HepG2 (cell line): ENCODE results near the gene TRPC1. TPM values are rescaled to one million over a fixed set of nuclear protein-coding genes. Genes with fewer than 3 reads are reported as not detected.

ENCODE experiments used
- ATAC-seq: fragments of 200-7000 bp; cut with Tn5 transposase; 3 replicates; pipeline ENCODE4 v1.9.1; 2020; ENCODE audit warnings: mild to moderate bottlenecking, moderate library complexity
- BruUV-seq: library from RNA; stranded (reverse); fragments of 400-500 nt; replicated peaks from 2 replicates; lab custom pipeline; 2021; lab: Mats Ljungman, UMichigan
- CTCF ChIA-PET: fragments of 300-600 bp; formaldehyde crosslinking; extraction: SDS; loops from one replicate; lab custom pipeline; 2021; ENCODE audit warnings: low total read pairs, inconsistent platforms, low intra/inter-chr PET ratio; lab: Yijun Ruan, JAX
- POLR2A ChIA-PET: fragments of 350-600 bp; sonication (Branson Sonifier 250); formaldehyde crosslinking; loops from one replicate; lab custom pipeline; 2020; ENCODE audit warnings: antibody characterized with exemption, inconsistent platforms; lab: Yijun Ruan, JAX
- DNase-seq: peaks from one replicate; pipeline ENCODE4 v3.0.0-alpha.2; 2015; ENCODE audit warnings: low spot score
- FAIRE-seq: peaks from 3 replicates; lab custom pipeline; 2011; peaks lifted over from hg19 to GRCh38; lab: Jason Lieb, UNC
- H2AFZ ChIP-seq: one replicate; pipeline ENCODE4 v1.6.1; 2011; ENCODE audit warnings: low read length, inconsistent platforms
- H3K27ac ChIP-seq: fragments of 300-600 bp; 3 replicates; pipeline ENCODE4 v1.8.0; 2011; ENCODE audit warnings: mixed run types, mild to moderate bottlenecking, mixed read lengths, low read length, inconsistent platforms; ENCODE audit not compliant: insufficient read depth; ENCODE audit errors: extremely low read length
- H3K27me3 ChIP-seq, 2 experiments: fragments of 200-600 bp in 1 of 2; 2 replicates in 1 of 2; 3 replicates in 1 of 2; pipeline versions ENCODE4 v1.6.0 to v1.8.0; 2011; ENCODE audit warnings: low read length in 2 of 2, mild to moderate bottlenecking in 2 of 2, moderate library complexity in 2 of 2, inconsistent platforms in 1 of 2; ENCODE audit not compliant: insufficient read depth in 2 of 2, control insufficient read depth in 1 of 2
- H3K36me3 ChIP-seq, 2 experiments: fragments of 200-600 bp in 1 of 2; replicated peaks in 1 of 2; 2 replicates in 1 of 2; 3 replicates in 1 of 2; pipeline versions ENCODE4 v1.5.1 to v1.8.0; 2011; ENCODE audit warnings: low read length in 2 of 2, inconsistent platforms in 1 of 2; ENCODE audit not compliant: insufficient read depth in 2 of 2, control insufficient read depth in 1 of 2
- H3K4me1 ChIP-seq: 2 replicates; pipeline ENCODE4 v1.5.1; 2012; ENCODE audit warnings: low read length, inconsistent platforms; ENCODE audit not compliant: insufficient read depth
- H3K4me2 ChIP-seq: 2 replicates; pipeline ENCODE4 v1.6.0; 2011; ENCODE audit warnings: low read depth, low read length, inconsistent platforms
- H3K4me3 ChIP-seq, 3 experiments: fragments of 200-600 bp in 1 of 3; sonication (generic), shearing (Covaris generic) in 1 of 3; replicated peaks in 1 of 3; 2 replicates each; pipeline ENCODE4 v1.5.1; 2011 to 2016; ENCODE audit warnings: low read length in 3 of 3, inconsistent platforms in 2 of 3, low read depth in 2 of 3, mild to moderate bottlenecking in 2 of 3, control low read depth in 1 of 3, mixed read lengths in 1 of 3; ENCODE audit not compliant: insufficient read depth in 1 of 3
- H3K79me2 ChIP-seq: one replicate; pipeline ENCODE4 v1.6.1; 2011; ENCODE audit warnings: low read length, inconsistent platforms; ENCODE audit not compliant: insufficient read depth
- H3K9ac ChIP-seq: 2 replicates; pipeline ENCODE4 v1.6.0; 2011; ENCODE audit warnings: mild to moderate bottlenecking, low read depth, low read length, inconsistent platforms; ENCODE audit not compliant: insufficient read depth
- H3K9me3 ChIP-seq: 2 replicates; pipeline ENCODE4 v1.5.1; 2012; ENCODE audit warnings: mild to moderate bottlenecking, low read length
- H4K20me1 ChIP-seq: 2 replicates; pipeline ENCODE4 v1.6.0; 2011; ENCODE audit warnings: inconsistent platforms, mild to moderate bottlenecking, low read length, moderate library complexity; ENCODE audit not compliant: insufficient read depth
- FOXO4 ChIP-seq: sonication (generic); formaldehyde crosslinking; conservative IDR thresholded peaks from 2 replicates; pipeline ENCODE4 v1.8.1; 2023; ENCODE audit warnings: missing genetic modification reagents
- NR2C2 ChIP-seq: sonication (generic); formaldehyde crosslinking; IDR thresholded peaks from 2 replicates; pipeline ENCODE4 v1.4.0; 2020; ENCODE audit warnings: missing genetic modification reagents, mild to moderate bottlenecking, moderate library complexity, borderline replicate concordance
- SMC3 ChIP-seq: IDR thresholded peaks from 2 replicates; pipeline ENCODE4 v1.6.1; 2011; ENCODE audit warnings: low read length, improper control_type of control experiment
- SMYD3 ChIP-seq: sonication (generic); formaldehyde crosslinking; IDR thresholded peaks from 2 replicates; pipeline ENCODE4 v1.8.1; 2023; ENCODE audit warnings: mild to moderate bottlenecking, missing genetic modification reagents
- SNAPC5 ChIP-seq: sonication (generic); formaldehyde crosslinking; IDR thresholded peaks from 2 replicates; pipeline ENCODE4 v1.8.1; 2023; ENCODE audit warnings: mild to moderate bottlenecking, missing genetic modification reagents, borderline replicate concordance
- SRY ChIP-seq: sonication (generic); formaldehyde crosslinking; IDR thresholded peaks from 2 replicates; pipeline ENCODE4 v1.8.0; 2022; ENCODE audit warnings: mild to moderate bottlenecking, missing genetic modification reagents
- ZBTB1 ChIP-seq: sonication (generic); formaldehyde crosslinking; IDR thresholded peaks from 2 replicates; pipeline ENCODE4 v1.4.0; 2020; ENCODE audit warnings: missing genetic modification reagents, borderline replicate concordance
- ZEB1 ChIP-seq: IDR thresholded peaks from 2 replicates; pipeline ENCODE4 v1.6.1; 2012; ENCODE audit warnings: mild to moderate bottlenecking, low read depth, inconsistent platforms; ENCODE audit not compliant: insufficient replicate concordance
- ZFYVE20 ChIP-seq: sonication (generic); formaldehyde crosslinking; IDR thresholded peaks from 2 replicates; pipeline ENCODE4 v1.8.0; 2023; ENCODE audit warnings: low read depth, mild to moderate bottlenecking, moderate library complexity, missing genetic modification reagents, borderline replicate concordance
- ZNF7 ChIP-seq: IDR thresholded peaks from 2 replicates; pipeline ENCODE4 v1.6.1; 2016; ENCODE audit warnings: missing biosample characterization, missing genetic modification reagents
- ZNF766 ChIP-seq: sonication (generic); formaldehyde crosslinking; IDR thresholded peaks from 2 replicates; pipeline ENCODE4 v1.5.0; 2020; ENCODE audit warnings: missing genetic modification reagents, borderline replicate concordance
- WGBS: methylation state at CpG from one replicate; pipeline ENCODE4 v1.1.6; 2017; ENCODE audit warnings: low lambda C conversion rate; 5-methylcytosine and 5-hydroxymethylcytosine counted together
- in situ Hi-C: cut with HindIII; loops from 2 replicates; pipeline ENCODE4 v1.10.0; 2017; ENCODE audit warnings: low pct_unique_long_range_greater_than_20kb; ENCODE audit not compliant: extremely low pct_ligation_motif_present
- intact Hi-C: fragments of 100-400 bp; cut with micrococcal nuclease; formaldehyde crosslinking; loops from one replicate; pipeline ENCODE4 v1.10.0; 2022; ENCODE audit not compliant: unreplicated experiment
- polyA plus RNA-seq, 8 experiments: library from polyadenylated mRNA; depleted of rRNA in 3 of 8; stranded (reverse) in 7 of 8; unstranded in 1 of 8; fragments of >200 nt; fragmentation: Illumina TruSeq in 4 of 8; extraction: Trizol in 4 of 8; gene quantifications; 2 replicates each; pipeline versions ENCODE4 v1.2.1 to v1.2.3, GENCODE V29; 2011 to 2016; ENCODE audit warnings: low read depth in 4 of 8, missing spikeins in 1 of 8, mixed read lengths in 1 of 8; ENCODE audit not compliant: insufficient read depth in 1 of 8
- total RNA-seq, 5 experiments: library from RNA; depleted of rRNA; stranded (reverse); fragments of >200 nt; fragmentation: Illumina TruSeq; extraction: Trizol; gene quantifications; 2 replicates each; pipeline ENCODE4 v1.2.3, GENCODE V29; 2016; ENCODE audit warnings: low read depth in 1 of 5
- TF ChIP-seq, protein P1 (sequence below): sonication (generic); formaldehyde crosslinking; IDR thresholded peaks from 2 replicates; pipeline ENCODE4 v1.5.0; 2020; ENCODE audit warnings: missing genetic modification reagents
- TF ChIP-seq, protein P2 (sequence below): IDR thresholded peaks from 2 replicates; pipeline ENCODE4 v1.6.1; 2016; ENCODE audit warnings: low read depth, missing genetic modification reagents, missing compliant biosample characterization

The TRPC1 gene
- total and polyA plus RNA-seq, 2 of the 13 experiments (the other 11 are each of a cell fraction or from before 2014, with no cell fraction given) = 10.8 to 13.1 TPM

GRCh38 chr3:142724682-142725356 is 985 bp downstream of the TRPC1 start (continued):
- TF ChIP-seq SRY (CRISPR knock-in tag) (peak; percentile 25; the same call in 1 of the 2 replicates), ZEB1 (no peak), NR2C2 (CRISPR knock-in tag) (no peak; the same call in none of the 2 replicates), ZNF766 (CRISPR knock-in tag) (no peak; the same call in 1 of the 2 replicates), ZNF7 (no peak), FOXO4 (CRISPR knock-in tag) (0 out of 2 replicates have a peak, but pooled peaks have one; percentile 77)
- TF ChIP-seq, protein P1, sequence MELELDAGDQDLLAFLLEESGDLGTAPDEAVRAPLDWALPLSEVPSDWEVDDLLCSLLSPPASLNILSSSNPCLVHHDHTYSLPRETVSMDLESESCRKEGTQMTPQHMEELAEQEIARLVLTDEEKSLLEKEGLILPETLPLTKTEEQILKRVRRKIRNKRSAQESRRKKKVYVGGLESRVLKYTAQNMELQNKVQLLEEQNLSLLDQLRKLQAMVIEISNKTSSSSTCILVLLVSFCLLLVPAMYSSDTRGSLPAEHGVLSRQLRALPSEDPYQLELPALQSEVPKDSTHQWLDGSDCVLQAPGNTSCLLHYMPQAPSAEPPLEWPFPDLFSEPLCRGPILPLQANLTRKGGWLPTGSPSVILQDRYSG = no peak

DNA sequence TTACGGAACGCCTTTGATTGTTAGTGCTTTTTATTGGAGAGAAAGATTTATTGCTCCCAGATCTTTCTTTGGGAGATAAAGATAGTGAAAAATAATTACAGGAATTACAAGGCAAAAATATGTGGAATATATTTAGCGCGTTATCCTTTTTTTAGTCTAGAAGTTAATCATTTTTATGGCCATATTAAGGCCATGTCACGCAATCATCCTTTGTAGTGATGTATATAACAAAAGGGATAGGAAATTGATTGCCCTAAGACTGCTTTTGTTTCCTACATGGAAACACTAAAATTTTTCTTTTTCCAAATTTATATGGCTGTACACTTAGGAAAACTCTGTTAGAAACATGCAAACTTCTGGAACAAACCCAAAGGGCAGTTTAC is 1.5 kb downstream of the TRPC1 start:
- no peaks in the 10 kb centered on the region; the same call in 1 of the 2 replicates for H4K20me1 ChIP-seq
- H3K79me2 ChIP-seq = peaks cover 25% of the 10 kb centered on the region
- no peak overlapping the region for H2AFZ ChIP-seq
- in situ Hi-C loops = no loop called here
- intact Hi-C loops = loop anchor here (2.0 kb wide), 2 partner anchors 129 to 139 kb away; partner anchors contain the start of gene PLS1
- POLR2A ChIA-PET = no interaction called here
- no peak for DNase-seq
- peak overlapping the region; percentile 82 to 97 (median 96) for H3K4me3 ChIP-seq
- H3K9ac ChIP-seq = peak overlapping the region; percentile 87
- no peak for FAIRE-seq
- CTCF ChIA-PET = no interaction called here
- H3K27me3 ChIP-seq = no peaks in the 10 kb centered on the region; a peak in 1 of 5 replicates
- TF ChIP-seq SMC3 = no peak
- no peak for TF ChIP-seq ZBTB1 (CRISPR knock-in tag)
- no peak for TF ChIP-seq ZFYVE20
- TF ChIP-seq SMYD3 (CRISPR knock-in tag) = peak; percentile 28; the same call in 1 of the 2 replicates
- TF ChIP-seq, protein P2, sequence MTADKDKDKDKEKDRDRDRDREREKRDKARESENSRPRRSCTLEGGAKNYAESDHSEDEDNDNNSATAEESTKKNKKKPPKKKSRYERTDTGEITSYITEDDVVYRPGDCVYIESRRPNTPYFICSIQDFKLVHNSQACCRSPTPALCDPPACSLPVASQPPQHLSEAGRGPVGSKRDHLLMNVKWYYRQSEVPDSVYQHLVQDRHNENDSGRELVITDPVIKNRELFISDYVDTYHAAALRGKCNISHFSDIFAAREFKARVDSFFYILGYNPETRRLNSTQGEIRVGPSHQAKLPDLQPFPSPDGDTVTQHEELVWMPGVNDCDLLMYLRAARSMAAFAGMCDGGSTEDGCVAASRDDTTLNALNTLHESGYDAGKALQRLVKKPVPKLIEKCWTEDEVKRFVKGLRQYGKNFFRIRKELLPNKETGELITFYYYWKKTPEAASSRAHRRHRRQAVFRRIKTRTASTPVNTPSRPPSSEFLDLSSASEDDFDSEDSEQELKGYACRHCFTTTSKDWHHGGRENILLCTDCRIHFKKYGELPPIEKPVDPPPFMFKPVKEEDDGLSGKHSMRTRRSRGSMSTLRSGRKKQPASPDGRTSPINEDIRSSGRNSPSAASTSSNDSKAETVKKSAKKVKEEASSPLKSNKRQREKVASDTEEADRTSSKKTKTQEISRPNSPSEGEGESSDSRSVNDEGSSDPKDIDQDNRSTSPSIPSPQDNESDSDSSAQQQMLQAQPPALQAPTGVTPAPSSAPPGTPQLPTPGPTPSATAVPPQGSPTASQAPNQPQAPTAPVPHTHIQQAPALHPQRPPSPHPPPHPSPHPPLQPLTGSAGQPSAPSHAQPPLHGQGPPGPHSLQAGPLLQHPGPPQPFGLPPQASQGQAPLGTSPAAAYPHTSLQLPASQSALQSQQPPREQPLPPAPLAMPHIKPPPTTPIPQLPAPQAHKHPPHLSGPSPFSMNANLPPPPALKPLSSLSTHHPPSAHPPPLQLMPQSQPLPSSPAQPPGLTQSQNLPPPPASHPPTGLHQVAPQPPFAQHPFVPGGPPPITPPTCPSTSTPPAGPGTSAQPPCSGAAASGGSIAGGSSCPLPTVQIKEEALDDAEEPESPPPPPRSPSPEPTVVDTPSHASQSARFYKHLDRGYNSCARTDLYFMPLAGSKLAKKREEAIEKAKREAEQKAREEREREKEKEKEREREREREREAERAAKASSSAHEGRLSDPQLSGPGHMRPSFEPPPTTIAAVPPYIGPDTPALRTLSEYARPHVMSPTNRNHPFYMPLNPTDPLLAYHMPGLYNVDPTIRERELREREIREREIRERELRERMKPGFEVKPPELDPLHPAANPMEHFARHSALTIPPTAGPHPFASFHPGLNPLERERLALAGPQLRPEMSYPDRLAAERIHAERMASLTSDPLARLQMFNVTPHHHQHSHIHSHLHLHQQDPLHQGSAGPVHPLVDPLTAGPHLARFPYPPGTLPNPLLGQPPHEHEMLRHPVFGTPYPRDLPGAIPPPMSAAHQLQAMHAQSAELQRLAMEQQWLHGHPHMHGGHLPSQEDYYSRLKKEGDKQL (CRISPR knock-in tag) = no peak
- no peak for TF ChIP-seq SNAPC5
- no peaks in the 10 kb centered on the region for H3K36me3 ChIP-seq
- TSS peak; percentile 60 for BruUV-seq
- no peaks in the 10 kb centered on the region for H3K9me3 ChIP-seq
- no peak for ATAC-seq
- H3K27ac ChIP-seq = peak overlapping the region; percentile 92
- H3K4me2 ChIP-seq = peak overlapping the region; percentile 76
- H3K4me1 ChIP-seq = peaks cover 18% of the 10 kb centered on the region
- 7% methylated on average over 5 of the region's 5 CpGs for WGBS
